Mammary epithelial cell (primary cell): ENCODE measurements around the gene ENOX1.

Experiments used
- EZH2 ChIP-seq: IDR thresholded peaks from 2 replicates; pipeline ENCODE4 v1.6.1; 2012; ENCODE audit warnings: low read length, inconsistent platforms, borderline replicate concordance
- TF ChIP-seq, protein P1 (sequence below), 2 donors: IDR thresholded peaks in 1 of 2; conservative IDR thresholded peaks in 1 of 2; 2 replicates each; pipeline ENCODE4 v1.5.1; 2011 to 2012; ENCODE audit warnings: inconsistent platforms in 2 of 2, low read length in 2 of 2, mild to moderate bottlenecking in 2 of 2, control low read depth in 1 of 2, low read depth in 1 of 2; ENCODE audit not compliant: insufficient read depth in 1 of 2; ENCODE audit errors: extremely low read depth in 1 of 2

- TF ChIP-seq, protein P1, sequence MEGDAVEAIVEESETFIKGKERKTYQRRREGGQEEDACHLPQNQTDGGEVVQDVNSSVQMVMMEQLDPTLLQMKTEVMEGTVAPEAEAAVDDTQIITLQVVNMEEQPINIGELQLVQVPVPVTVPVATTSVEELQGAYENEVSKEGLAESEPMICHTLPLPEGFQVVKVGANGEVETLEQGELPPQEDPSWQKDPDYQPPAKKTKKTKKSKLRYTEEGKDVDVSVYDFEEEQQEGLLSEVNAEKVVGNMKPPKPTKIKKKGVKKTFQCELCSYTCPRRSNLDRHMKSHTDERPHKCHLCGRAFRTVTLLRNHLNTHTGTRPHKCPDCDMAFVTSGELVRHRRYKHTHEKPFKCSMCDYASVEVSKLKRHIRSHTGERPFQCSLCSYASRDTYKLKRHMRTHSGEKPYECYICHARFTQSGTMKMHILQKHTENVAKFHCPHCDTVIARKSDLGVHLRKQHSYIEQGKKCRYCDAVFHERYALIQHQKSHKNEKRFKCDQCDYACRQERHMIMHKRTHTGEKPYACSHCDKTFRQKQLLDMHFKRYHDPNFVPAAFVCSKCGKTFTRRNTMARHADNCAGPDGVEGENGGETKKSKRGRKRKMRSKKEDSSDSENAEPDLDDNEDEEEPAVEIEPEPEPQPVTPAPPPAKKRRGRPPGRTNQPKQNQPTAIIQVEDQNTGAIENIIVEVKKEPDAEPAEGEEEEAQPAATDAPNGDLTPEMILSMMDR (conservative IDR thresholded peaks at IDR 0.05 in 1 of 2, IDR thresholded peaks at IDR 0.05 in 1 of 2; ENCODE audit: extremely low read depth in 1 of 2, insufficient read depth in 1 of 2, low read depth in 1 of 2, low read length in 2 of 2) = no peak
- no peak for TF ChIP-seq EZH2
Observed at GRCh38 chr13:43387880-43388279, 398.9 kb downstream of the ENOX1 start.
